ENCODE measurements around the gene UBE2S.
"Not testable (repeated sequence)": the region's sequence is repeated elsewhere in the genome, so short reads cannot be mapped to it uniquely, and the experiment has no call there.

Gene UBE2S

GRCh38 chr19:55407550-55407799 is at the start of gene UBE2S:
Gene UBE2S, minus strand, starts transcription at chr19:55407788. Its CDS starts 199 bp downstream, at chr19:55407589.
- peaks cover 41% of the 10 kb centered on the region for H4K20me1 ChIP-seq (ENCODE audit: insufficient read depth, low read length, poor library complexity, severe bottlenecking)
- peaks cover 50% of the 10 kb centered on the region for H3K79me2 ChIP-seq (ENCODE audit: insufficient read depth, low read length)
- H3K9ac ChIP-seq (ENCODE audit: low read depth, low read length, poor library complexity, severe bottlenecking): peak within 1 kb of the TSS; percentile 97
- H3F3A ChIP-seq (ENCODE audit: low read depth); H3K9me3 ChIP-seq (ENCODE audit: insufficient read depth, low read depth, low read length); H3K9me2 ChIP-seq (replicated peaks; ENCODE audit: low read depth, low read length); H3K27me3 ChIP-seq (ENCODE audit: insufficient read depth, low read length, poor library complexity, severe bottlenecking): not testable (repeated sequence)
- peak within 1 kb of the TSS; percentile 91 for H3K4me3 ChIP-seq (ENCODE audit: low read length, poor library complexity, severe bottlenecking)
- H3K4me2 ChIP-seq (ENCODE audit: low read depth, low read length, poor library complexity, severe bottlenecking): peak within 1 kb of the TSS; percentile 94
- H3K36me3 ChIP-seq (ENCODE audit: insufficient read depth, low read length): peaks cover 25% of the 10 kb centered on the region; the same call in 1 of the 2 replicates
- peak within 1 kb of the TSS; percentile 95 for H2AFZ ChIP-seq (ENCODE audit: low read length)
- peaks cover 42% of the 10 kb centered on the region for H3K4me1 ChIP-seq (ENCODE audit: insufficient read depth, low read length, poor library complexity, severe bottlenecking)

DNA sequence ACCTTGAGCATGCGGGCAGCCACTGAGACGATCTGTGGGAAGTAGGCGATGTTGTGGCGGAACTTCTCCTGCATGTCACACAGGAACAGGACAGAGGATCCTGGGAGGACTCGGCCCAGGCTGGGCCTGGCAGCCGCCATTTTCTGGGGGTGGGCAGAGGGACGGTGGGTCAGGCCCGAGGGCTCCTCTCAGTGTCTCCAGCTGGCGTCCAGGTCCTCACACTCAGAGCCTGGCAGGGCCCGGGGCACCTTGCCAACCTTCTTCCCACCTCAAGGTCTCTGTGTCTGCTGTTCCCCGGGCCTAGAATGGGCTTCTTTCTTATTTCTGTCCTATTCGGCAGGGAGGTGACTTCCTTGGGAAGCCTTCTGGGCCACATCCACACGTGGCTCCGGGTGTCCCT is 48.8 kb upstream of the UBE2S start:
- Histone ChIP-seq H3K79me2 (ENCODE audit: insufficient read depth, low read length) (peaks cover 19% of the 10 kb centered on the region), H3K36me3 (ENCODE audit: insufficient read depth, low read length) (no peaks in the 10 kb centered on the region), H3K9me3 (ENCODE audit: insufficient read depth, low read depth, low read length) (no peaks in the 10 kb centered on the region), H3K4me3 (ENCODE audit: low read length, poor library complexity, severe bottlenecking) (no peak overlapping the region), H3K4me1 (ENCODE audit: insufficient read depth, low read length, poor library complexity, severe bottlenecking) (peaks cover 28% of the 10 kb centered on the region), H4K20me1 (ENCODE audit: insufficient read depth, low read length, poor library complexity, severe bottlenecking) (peaks cover 13% of the 10 kb centered on the region), H3K9me2 (replicated peaks; ENCODE audit: low read depth, low read length) (no peaks in the 10 kb centered on the region), H3K4me2 (ENCODE audit: low read depth, low read length, poor library complexity, severe bottlenecking) (no peak overlapping the region), H3F3A (ENCODE audit: low read depth) (0 out of 2 replicates have a peak, but pooled peaks cover 3% of the 10 kb centered on the region), H2AFZ (ENCODE audit: low read length) (no peak overlapping the region), H3K9ac (ENCODE audit: low read depth, low read length, poor library complexity, severe bottlenecking) (no peak overlapping the region), H3K27me3 (ENCODE audit: insufficient read depth, low read length, poor library complexity, severe bottlenecking) (peaks cover 3% of the 10 kb centered on the region)
- TF ChIP-seq EZH2phosphoT487 (IDR thresholded peaks at IDR 0.05; ENCODE audit: borderline replicate concordance) (no peak), CTCF (conservative IDR thresholded peaks at IDR 0.05; ENCODE audit: low read length) (no peak)

DNA sequence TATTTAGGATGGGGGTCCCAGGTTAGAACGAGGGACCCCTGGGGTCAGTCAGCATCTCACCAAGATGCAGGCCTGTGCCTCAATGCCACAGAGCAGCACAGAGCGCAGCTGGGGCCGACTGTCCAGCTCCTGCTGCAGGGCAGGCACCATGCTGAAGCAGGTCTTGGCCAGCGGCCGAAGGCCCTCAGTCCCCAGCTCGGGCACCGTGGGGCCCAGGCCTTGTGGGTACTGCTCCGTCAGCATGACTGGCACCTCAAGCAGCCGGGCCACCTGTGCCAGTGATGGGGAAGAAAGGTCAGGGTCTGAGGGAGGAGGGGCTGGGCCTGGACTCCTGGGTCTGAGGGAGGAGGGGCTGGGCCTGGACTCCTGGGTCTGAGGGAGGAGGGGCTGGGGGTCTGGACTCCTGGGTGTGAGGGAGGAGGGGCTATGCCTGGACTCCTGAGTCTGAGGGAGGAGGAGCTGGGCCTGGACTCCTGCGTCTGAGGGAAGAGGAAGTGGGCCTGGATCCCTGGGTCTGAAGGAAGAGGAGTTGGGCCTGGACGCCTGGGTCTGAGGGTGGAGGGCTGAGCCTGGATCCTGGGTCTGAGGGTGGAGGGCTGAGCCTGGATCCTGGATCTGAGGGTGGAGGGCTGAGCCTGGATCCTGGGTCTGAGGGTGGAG is 48.1 kb upstream of the UBE2S start:
- no peak overlapping the region for H2AFZ ChIP-seq (ENCODE audit: low read length)
- no peak overlapping the region for H3K4me3 ChIP-seq (ENCODE audit: low read length, poor library complexity, severe bottlenecking)
- no peak overlapping the region for H3K4me2 ChIP-seq (ENCODE audit: low read depth, low read length, poor library complexity, severe bottlenecking)
- no peaks in the 10 kb centered on the region for H3K9me2 ChIP-seq (replicated peaks; ENCODE audit: low read depth, low read length)
- H3K9ac ChIP-seq (ENCODE audit: low read depth, low read length, poor library complexity, severe bottlenecking): no peak overlapping the region
- H3K9me3 ChIP-seq (ENCODE audit: insufficient read depth, low read depth, low read length): no peaks in the 10 kb centered on the region
- TF ChIP-seq CTCF (conservative IDR thresholded peaks at IDR 0.05; ENCODE audit: low read length) (no peak), EZH2phosphoT487 (IDR thresholded peaks at IDR 0.05; ENCODE audit: borderline replicate concordance) (no peak)
- H4K20me1 ChIP-seq (ENCODE audit: insufficient read depth, low read length, poor library complexity, severe bottlenecking): peaks cover 11% of the 10 kb centered on the region
- no peaks in the 10 kb centered on the region for H3K27me3 ChIP-seq (ENCODE audit: insufficient read depth, low read length, poor library complexity, severe bottlenecking)
- H3K36me3 ChIP-seq (ENCODE audit: insufficient read depth, low read length): no peaks in the 10 kb centered on the region
- H3F3A ChIP-seq (ENCODE audit: low read depth): 0 out of 2 replicates have a peak, but pooled peaks cover 3% of the 10 kb centered on the region
- H3K4me1 ChIP-seq (ENCODE audit: insufficient read depth, low read length, poor library complexity, severe bottlenecking): peaks cover 22% of the 10 kb centered on the region
- H3K79me2 ChIP-seq (ENCODE audit: insufficient read depth, low read length): peaks cover 12% of the 10 kb centered on the region; the same call in 1 of the 2 replicates

DNA sequence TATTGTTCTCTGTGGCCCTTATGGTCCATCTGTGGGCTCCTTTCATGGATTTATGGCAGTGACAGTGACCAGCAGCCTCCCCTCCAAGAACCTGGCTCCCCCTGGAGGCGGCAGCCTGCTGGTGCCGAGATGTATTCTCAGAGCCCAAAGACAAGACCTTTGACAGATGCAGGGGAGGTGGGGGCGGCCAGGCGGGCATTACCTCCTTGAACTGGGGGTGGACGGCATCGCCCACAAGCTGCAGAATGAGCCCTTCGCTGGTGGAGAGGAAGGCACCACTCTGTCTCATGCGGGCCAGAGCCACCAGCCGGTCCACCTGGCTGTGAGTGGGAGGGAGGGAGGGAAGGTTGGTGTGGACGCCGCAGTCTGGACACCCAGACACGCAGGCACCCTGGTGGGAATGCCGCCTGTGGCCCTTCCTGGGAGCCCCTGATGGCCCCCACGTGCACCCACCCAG is 47.2 kb upstream of the UBE2S start:
- peaks cover 14% of the 10 kb centered on the region for H3K4me1 ChIP-seq (ENCODE audit: insufficient read depth, low read length, poor library complexity, severe bottlenecking)
- H3K9ac ChIP-seq (ENCODE audit: low read depth, low read length, poor library complexity, severe bottlenecking): no peak overlapping the region

More for the DNA sequence above, 47.2 kb upstream of the UBE2S start:
- Histone ChIP-seq H3K4me2 (ENCODE audit: low read depth, low read length, poor library complexity, severe bottlenecking) (no peak overlapping the region), H3K36me3 (ENCODE audit: insufficient read depth, low read length) (no peaks in the 10 kb centered on the region), H3K9me2 (replicated peaks; ENCODE audit: low read depth, low read length) (no peaks in the 10 kb centered on the region), H3F3A (ENCODE audit: low read depth) (no peaks in the 10 kb centered on the region), H3K79me2 (ENCODE audit: insufficient read depth, low read length) (peaks cover 4% of the 10 kb centered on the region; the same call in 1 of the 2 replicates), H3K4me3 (ENCODE audit: low read length, poor library complexity, severe bottlenecking) (no peak overlapping the region), H3K27me3 (ENCODE audit: insufficient read depth, low read length, poor library complexity, severe bottlenecking) (no peaks in the 10 kb centered on the region), H2AFZ (ENCODE audit: low read length) (no peak overlapping the region), H4K20me1 (ENCODE audit: insufficient read depth, low read length, poor library complexity, severe bottlenecking) (peaks cover 6% of the 10 kb centered on the region), H3K9me3 (ENCODE audit: insufficient read depth, low read depth, low read length) (no peaks in the 10 kb centered on the region)
- TF ChIP-seq EZH2phosphoT487 (IDR thresholded peaks at IDR 0.05; ENCODE audit: borderline replicate concordance) (no peak), CTCF (conservative IDR thresholded peaks at IDR 0.05; ENCODE audit: low read length) (peak; percentile 83)
